Neural progenitor cell (in vitro differentiated cells): ENCODE results near the gene LSM14A.

Source experiments
- CTCF ChIP-seq: fragments of 200-600 bp; sonication (generic); IDR thresholded peaks from 2 replicates; pipeline ENCODE4 v1.5.1; 2017; ENCODE audit warnings: antibody characterized with exemption, mild to moderate bottlenecking
- EZH2phosphoT487 ChIP-seq: fragments of 200-600 bp; sonication (generic); IDR thresholded peaks from 2 replicates; pipeline ENCODE4 v1.6.1; 2017; ENCODE audit warnings: antibody characterized with exemption

- TF ChIP-seq CTCF (no peak), EZH2phosphoT487 (no peak)
Measured at GRCh38 chr19:34248941-34249340, 76.6 kb downstream of the LSM14A start.
